CD4-positive, alpha-beta T cell (primary cell): Measurements from ENCODE around the gene SSC4D. TPM values are rescaled to one million over a fixed set of nuclear protein-coding genes. Genes with fewer than 3 reads are reported as not detected.
A peak's percentile ranks its signal among the peaks of the same experiment; 100 is the strongest.

Source experiments
- ATAC-seq: fragments of 200-7000 bp; cut with Tn5 transposase; one replicate; pipeline ENCODE4 v1.10.0; 2022; ENCODE audit warnings: mild to moderate bottlenecking; ENCODE audit not compliant: poor library complexity
- CTCF ChIA-PET: fragments of 350-600 bp; sonication (Branson Sonifier 250); formaldehyde crosslinking; loops from one replicate; lab custom pipeline; 2021; ENCODE audit warnings: antibody characterized with exemption, inconsistent platforms; lab: Charles Lee
- POLR2A ChIA-PET: fragments of 350-600 bp; sonication (Branson Sonifier 250); formaldehyde crosslinking; loops from one replicate; lab custom pipeline; 2021; ENCODE audit warnings: antibody characterized with exemption, inconsistent platforms; lab: Charles Lee
- DNase-seq, 14 experiments: peaks; one replicate each; pipeline ENCODE4 v3.0.0-alpha.2; 2013 to 2020; ENCODE audit warnings: mixed read lengths in 2 of 14
- H3K27ac ChIP-seq, 2 donors: one replicate each; pipeline versions ENCODE4 v1.5.1 to v1.7.0; 2013; ENCODE audit warnings: low read length in 2 of 2, low read depth in 1 of 2, mild to moderate bottlenecking in 1 of 2
- H3K27me3 ChIP-seq, 2 experiments: 1 replicate in 1 of 2; 2 replicates in 1 of 2; pipeline versions ENCODE4 v1.6.1 to v1.7.0; 2013; ENCODE audit warnings: low read length in 2 of 2, control low read depth in 1 of 2, mild to moderate bottlenecking in 1 of 2, moderate library complexity in 1 of 2; ENCODE audit not compliant: insufficient read depth in 2 of 2, control insufficient read depth in 1 of 2
- H3K36me3 ChIP-seq: one replicate; pipeline ENCODE4 v1.6.1; 2013; ENCODE audit warnings: low read length, control low read depth; ENCODE audit not compliant: insufficient read depth
- H3K4me1 ChIP-seq: one replicate; pipeline ENCODE4 v1.6.1; 2013; ENCODE audit warnings: low read length, control low read depth; ENCODE audit not compliant: insufficient read depth
- H3K4me3 ChIP-seq: one replicate; pipeline ENCODE4 v1.5.1; 2013; ENCODE audit warnings: mild to moderate bottlenecking, low read length, moderate library complexity
- H3K9me3 ChIP-seq, 2 experiments: 1 replicate in 1 of 2; 2 replicates in 1 of 2; pipeline versions ENCODE4 v1.6.1 to v1.7.0; 2013; ENCODE audit warnings: low read length in 2 of 2, mild to moderate bottlenecking in 2 of 2, control low read depth in 1 of 2, moderate library complexity in 1 of 2; ENCODE audit not compliant: control insufficient read depth in 1 of 2, insufficient read depth in 1 of 2
- H3K27ac Mint-ChIP-seq: one replicate; pipeline ENCODE4 v1.8.0; 2020; ENCODE audit warnings: mixed read lengths
- H3K27me3 Mint-ChIP-seq: one replicate; pipeline ENCODE4 v1.8.0; 2021; ENCODE audit warnings: mixed read lengths
- H3K36me3 Mint-ChIP-seq: one replicate; pipeline ENCODE4 v1.8.0; 2021; ENCODE audit warnings: low read depth, mixed read lengths
- H3K4me1 Mint-ChIP-seq: one replicate; pipeline ENCODE4 v1.8.0; 2021; ENCODE audit warnings: low read depth, mixed read lengths
- H3K4me3 Mint-ChIP-seq: one replicate; pipeline ENCODE4 v1.8.0; 2020; ENCODE audit warnings: mild to moderate bottlenecking, mixed read lengths
- H3K9me3 Mint-ChIP-seq: one replicate; pipeline ENCODE4 v1.8.0; 2020; ENCODE audit warnings: mixed read lengths
- intact Hi-C, 2 experiments: fragments of 100-400 bp; cut with DNase I in 1 of 2; cut with micrococcal nuclease in 1 of 2; formaldehyde crosslinking; loops; one replicate each; pipeline versions ENCODE4 v1.15.1 to v1.9.0; 2023 to 2025; cut with DNase I, micrococcal nuclease
- total RNA-seq, 174 experiments: library from RNA in 2 of 174; stranded (reverse) in 2 of 174; gene quantifications; one replicate each; pipeline ENCODE4 v1.2.3 and lab custom pipeline; 2021 to 2026
- TF ChIP-seq, protein P1 (sequence below): fragments of 200-600 bp; IDR thresholded peaks from one replicate; pipeline ENCODE4 v1.8.0; 2022; ENCODE audit warnings: antibody characterized with exemption, mild to moderate bottlenecking

Gene SSC4D
- total RNA-seq, 2 experiments from 2014 or later: not detected

DNA sequence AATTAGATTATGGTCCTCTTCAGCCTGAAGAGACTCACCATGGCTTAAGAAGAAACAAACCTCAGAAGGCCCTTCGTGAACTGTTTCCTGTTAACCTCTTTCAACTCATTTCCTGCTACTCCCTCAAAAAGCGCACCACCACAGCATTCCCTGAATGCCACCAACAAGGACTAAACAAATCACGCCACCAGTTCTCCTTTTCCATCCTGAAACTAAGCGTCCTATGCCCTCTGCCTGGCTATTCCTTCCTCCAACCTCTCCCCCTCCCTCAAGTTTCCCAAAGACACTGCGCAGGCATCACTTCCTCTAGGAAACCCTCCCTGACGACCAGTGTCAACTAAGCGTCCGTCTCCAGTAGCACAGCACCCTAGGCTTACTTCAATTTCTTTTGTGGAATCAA, 62.7 kb downstream of the SSC4D start:
- H3K27ac Mint-ChIP-seq: peak overlapping the region; percentile 18
- Histone ChIP-seq H3K9me3 (no peaks in the 10 kb centered on the region), H3K27ac (no peak overlapping the region), H3K4me1 (peaks cover 32% of the 10 kb centered on the region), H3K4me3 (no peak overlapping the region), H3K36me3 (peaks cover 50% of the 10 kb centered on the region), H3K27me3 (no peaks in the 10 kb centered on the region)
- no peaks in the 10 kb centered on the region for H3K9me3 Mint-ChIP-seq
- POLR2A ChIA-PET: no interaction called here
- no peaks in the 10 kb centered on the region for H3K27me3 Mint-ChIP-seq
- TF ChIP-seq, protein P1, sequence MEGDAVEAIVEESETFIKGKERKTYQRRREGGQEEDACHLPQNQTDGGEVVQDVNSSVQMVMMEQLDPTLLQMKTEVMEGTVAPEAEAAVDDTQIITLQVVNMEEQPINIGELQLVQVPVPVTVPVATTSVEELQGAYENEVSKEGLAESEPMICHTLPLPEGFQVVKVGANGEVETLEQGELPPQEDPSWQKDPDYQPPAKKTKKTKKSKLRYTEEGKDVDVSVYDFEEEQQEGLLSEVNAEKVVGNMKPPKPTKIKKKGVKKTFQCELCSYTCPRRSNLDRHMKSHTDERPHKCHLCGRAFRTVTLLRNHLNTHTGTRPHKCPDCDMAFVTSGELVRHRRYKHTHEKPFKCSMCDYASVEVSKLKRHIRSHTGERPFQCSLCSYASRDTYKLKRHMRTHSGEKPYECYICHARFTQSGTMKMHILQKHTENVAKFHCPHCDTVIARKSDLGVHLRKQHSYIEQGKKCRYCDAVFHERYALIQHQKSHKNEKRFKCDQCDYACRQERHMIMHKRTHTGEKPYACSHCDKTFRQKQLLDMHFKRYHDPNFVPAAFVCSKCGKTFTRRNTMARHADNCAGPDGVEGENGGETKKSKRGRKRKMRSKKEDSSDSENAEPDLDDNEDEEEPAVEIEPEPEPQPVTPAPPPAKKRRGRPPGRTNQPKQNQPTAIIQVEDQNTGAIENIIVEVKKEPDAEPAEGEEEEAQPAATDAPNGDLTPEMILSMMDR: no peak
- intact Hi-C loops: no loop called here
- no peak for ATAC-seq
- peaks cover 86% of the 10 kb centered on the region for H3K36me3 Mint-ChIP-seq
- DNase-seq: no peak
- peak overlapping the region; percentile 61 for H3K4me3 Mint-ChIP-seq
- CTCF ChIA-PET: no interaction called here
- H3K4me1 Mint-ChIP-seq: peaks cover 73% of the 10 kb centered on the region

DNA sequence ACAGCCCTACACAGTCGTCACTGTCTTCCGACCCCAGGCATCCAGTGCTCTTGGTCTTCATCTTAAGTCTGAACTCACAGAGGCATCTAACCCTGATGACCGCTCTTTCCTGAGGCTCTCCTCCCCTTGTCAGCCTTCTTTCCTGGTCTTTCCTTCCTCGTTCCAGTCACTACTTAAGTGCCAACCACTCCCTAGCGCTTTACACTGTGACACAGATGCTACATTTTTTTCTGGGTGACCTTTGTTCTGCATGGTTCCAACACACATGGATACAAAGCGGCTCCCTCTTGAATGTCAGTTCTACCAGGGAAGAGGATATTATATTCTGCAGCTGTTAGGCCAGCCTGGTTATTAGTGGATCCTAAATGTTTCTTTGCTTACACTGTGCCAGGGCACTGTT, 63.4 kb downstream of the SSC4D start:
- no peak overlapping the region for H3K27ac ChIP-seq
- peaks cover 31% of the 10 kb centered on the region for H3K4me1 ChIP-seq
- ChIA-PET POLR2A (no interaction called here), CTCF (no interaction called here)
- ATAC-seq (no peak), DNase-seq (peak in 1 of 14 experiments; percentile 5)
- H3K36me3 ChIP-seq: peaks cover 50% of the 10 kb centered on the region
- Mint-ChIP-seq H3K4me1 (peaks cover 72% of the 10 kb centered on the region), H3K27ac (peak overlapping the region; percentile 18), H3K4me3 (no peak overlapping the region), H3K36me3 (peaks cover 83% of the 10 kb centered on the region), H3K27me3 (no peaks in the 10 kb centered on the region), H3K9me3 (no peaks in the 10 kb centered on the region)
- no peaks in the 10 kb centered on the region for H3K9me3 ChIP-seq
- no peak overlapping the region for H3K4me3 ChIP-seq
- intact Hi-C loops: no loop called here
- TF ChIP-seq, protein P1: no peak
- no peaks in the 10 kb centered on the region for H3K27me3 ChIP-seq

DNA sequence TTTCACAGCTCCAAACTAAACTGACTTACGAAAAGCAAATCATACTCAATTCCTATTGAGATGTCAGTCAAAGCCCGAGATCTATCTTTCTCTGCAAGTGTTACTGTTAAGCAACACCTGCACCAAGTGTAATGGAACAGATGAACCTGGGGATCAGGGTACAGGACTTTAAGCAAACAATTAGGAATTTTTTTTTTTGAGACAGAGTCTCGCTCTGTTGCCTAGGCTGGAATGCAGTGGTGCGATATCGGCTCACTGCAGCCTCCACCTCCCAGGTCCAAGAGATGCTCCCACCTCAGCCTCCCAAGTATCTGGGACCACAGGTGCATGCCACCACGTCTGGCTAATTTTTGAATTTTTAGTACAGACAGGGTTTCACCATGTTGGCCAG, 65.6 kb downstream of the SSC4D start:
- Mint-ChIP-seq H3K27me3 (no peaks in the 10 kb centered on the region), H3K4me3 (no peak overlapping the region), H3K4me1 (peaks cover 69% of the 10 kb centered on the region), H3K9me3 (no peaks in the 10 kb centered on the region), H3K36me3 (peaks cover 81% of the 10 kb centered on the region), H3K27ac (no peak overlapping the region)
- H3K9me3 ChIP-seq: no peaks in the 10 kb centered on the region
- ChIA-PET CTCF (interaction anchor here (0.7 to 0.9 kb wide), 2 partner anchors 15 to 16 kb away, joined by 3 read pairs; partner anchors contain the start of gene YWHAG), POLR2A (interaction anchor here (0.6 to 2.0 kb wide), 2 partner anchors 14 to 767 kb away, joined by 3 to 9 read pairs; partner anchors contain the start of gene YWHAG)
- DNase-seq: no peak
- no peak for ATAC-seq
- H3K4me3 ChIP-seq: no peak overlapping the region
- no peaks in the 10 kb centered on the region for H3K27me3 ChIP-seq
- peaks cover 39% of the 10 kb centered on the region for H3K36me3 ChIP-seq
- no peak overlapping the region for H3K27ac ChIP-seq
- intact Hi-C loops: no loop called here
- peaks cover 28% of the 10 kb centered on the region for H3K4me1 ChIP-seq
- TF ChIP-seq, protein P1: no peak
